GM21367 (cell line): Measurements from ENCODE around the gene COPS4.

Experiments used
- ATAC-seq: cut with Tn5 transposase; IDR thresholded peaks from one replicate; pipeline ENCODE4 v1.9.1; 2021; ENCODE audit not compliant: unreplicated experiment

Gene COPS4

DNA sequence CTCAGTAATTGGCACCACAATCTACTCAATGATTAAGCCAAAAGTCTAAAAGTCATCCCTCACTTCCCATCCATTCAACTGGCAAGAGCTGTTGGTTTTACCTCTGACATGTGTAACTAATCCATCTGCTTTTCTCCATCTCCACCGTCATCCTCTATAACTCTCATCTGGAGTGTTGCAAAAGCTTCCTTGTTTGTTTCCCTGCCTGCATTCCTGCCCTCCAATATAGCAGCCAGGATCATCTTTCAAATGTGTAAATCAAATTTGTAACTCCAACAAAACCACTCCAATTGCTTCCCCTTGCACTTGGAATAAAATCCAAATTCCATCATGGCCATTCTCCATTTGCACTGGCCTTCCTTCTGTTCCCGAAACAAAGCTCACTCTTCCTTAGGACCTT is 83.9 kb downstream of the COPS4 start:
- no peak for ATAC-seq

DNA sequence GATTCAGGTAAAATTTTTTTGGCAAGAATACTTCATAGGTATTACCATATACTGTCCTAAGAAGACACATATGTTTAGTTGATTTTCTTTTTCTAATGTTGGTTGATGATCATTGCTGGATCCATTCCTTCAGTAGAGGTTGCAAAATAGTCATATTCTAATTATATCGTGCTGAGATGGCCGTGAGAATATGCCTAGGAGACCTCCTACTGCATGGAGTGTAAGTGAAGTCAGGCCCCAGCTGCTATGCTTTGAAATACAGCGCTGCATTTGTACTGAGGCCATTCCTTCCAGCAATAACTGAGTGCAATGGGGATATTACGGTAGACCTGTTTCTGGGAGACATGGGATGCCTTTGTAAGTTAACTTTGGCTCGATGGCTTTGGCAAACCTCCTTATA is 86.3 kb downstream of the COPS4 start:
- ATAC-seq, result no peak

- no peak for ATAC-seq
These were observed 89.3 kb downstream of the COPS4 start for GRCh38 chr4:83124111-83124780.
